HK-2 (cell line): ENCODE results near the gene TXNRD2.

Experiments used
- DNase-seq: peaks from one replicate; pipeline ENCODE4 v3.0.0-alpha.2; 2018; ENCODE audit not compliant: unreplicated experiment

Gene TXNRD2

GRCh38 chr22:19825904-19826618, 115.6 kb downstream of the TXNRD2 start:
- no peak for DNase-seq
